HG02623 (cell line): ENCODE data around the gene VSX1.

ENCODE experiments used
- ATAC-seq: cut with Tn5 transposase; IDR thresholded peaks from one replicate; pipeline ENCODE4 v1.9.1; 2021; ENCODE audit warnings: moderate library complexity; ENCODE audit not compliant: unreplicated experiment

The VSX1 gene

DNA sequence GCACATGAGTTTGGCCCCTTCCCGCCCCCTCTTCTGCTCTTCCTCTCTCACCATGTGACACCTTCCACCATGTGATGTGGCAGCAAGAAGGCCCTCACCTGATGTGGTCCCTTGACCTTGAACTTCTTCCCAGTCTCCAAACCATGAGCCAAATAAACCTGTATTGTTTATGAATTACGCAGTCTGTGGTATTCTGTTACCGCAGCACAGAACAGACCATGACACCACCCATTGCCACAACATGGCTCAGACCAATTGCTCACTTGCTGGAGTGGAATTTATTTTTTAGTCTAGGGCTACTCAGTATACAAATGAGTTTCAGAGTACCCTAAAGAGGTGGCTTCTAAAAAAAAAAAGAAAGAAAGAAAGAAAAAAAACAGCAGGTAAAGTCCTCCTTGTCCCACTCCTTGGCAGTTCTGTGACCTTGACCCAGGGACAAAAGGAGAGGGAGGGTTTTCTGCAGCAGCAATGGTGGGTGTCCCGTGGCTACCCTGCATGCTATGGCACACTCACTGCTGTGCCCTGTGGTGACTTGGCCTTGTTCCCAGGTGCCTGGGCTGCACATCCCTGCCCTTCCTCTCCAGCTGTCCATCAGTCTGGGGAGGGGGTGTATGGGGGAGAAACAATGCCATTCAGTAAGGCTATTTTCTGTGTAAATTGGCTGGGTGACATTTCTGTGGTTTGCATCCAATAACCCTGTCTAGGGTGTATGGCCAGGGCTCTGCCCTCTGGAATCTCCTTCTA lies 5.4 kb upstream of the VSX1 start:
- no peak for ATAC-seq

DNA sequence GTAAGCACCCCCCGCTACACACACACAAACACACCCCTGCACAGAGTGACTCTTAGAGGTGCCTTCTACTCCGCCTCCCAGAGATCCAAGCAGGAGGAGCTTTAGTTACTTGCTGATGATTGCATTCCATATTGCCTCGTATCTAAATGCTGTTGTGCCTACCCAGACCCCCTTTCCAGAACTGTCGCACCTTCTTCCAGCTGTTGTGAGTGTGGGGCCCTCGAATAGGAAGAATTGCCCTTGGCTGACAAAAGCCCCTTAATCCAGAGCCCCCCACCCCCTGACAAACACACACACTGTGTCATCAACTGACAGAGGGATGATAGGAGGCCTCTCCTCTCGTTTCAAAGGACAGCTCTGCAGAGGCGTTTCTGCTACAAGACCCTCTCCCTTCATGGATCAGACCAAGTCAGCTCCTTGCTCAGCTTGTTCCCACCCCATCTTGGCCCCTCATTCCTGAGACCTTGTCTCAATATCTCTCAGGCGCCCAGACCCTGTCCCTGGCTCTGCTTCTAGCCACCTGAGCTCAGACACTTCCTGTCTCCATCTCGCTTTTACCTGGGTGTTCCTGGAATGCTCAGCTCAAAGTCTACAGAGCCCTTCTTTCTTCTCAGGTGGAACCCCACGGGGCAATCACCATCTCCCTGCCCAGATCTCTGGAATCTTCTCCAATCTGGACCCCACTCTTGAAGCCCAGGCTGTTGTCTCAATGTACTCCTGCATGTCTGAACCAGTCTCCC lies 4.0 kb upstream of the VSX1 start:
- no peak for ATAC-seq

DNA sequence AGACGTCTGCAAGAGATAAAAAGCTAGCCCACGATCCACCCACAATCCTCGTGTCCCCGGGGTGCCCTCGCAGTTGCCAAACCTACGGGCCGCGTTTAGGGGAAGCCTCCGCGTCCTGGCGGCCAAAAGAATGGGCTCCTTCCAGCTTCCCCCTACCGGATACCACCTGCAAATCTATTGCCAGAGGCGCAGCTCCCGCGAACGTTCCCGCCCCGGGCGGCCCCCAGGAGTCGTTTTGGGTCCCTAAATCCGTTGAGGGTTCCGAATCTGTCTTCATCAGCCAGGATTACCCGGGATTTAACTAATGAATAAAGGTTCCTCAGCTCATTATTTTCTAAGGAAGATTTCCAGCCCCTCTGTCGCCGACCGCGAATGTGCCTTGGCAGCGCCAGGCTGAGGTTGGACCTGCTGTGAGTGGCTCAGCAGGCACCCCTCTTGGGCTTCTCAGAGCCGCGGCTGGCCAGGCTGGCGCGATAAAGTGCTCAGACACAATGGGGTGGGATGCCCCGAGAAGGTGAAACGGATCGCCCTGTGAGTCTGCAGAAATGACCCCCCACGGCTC lies 2.8 kb upstream of the VSX1 start:
- no peak for ATAC-seq

DNA sequence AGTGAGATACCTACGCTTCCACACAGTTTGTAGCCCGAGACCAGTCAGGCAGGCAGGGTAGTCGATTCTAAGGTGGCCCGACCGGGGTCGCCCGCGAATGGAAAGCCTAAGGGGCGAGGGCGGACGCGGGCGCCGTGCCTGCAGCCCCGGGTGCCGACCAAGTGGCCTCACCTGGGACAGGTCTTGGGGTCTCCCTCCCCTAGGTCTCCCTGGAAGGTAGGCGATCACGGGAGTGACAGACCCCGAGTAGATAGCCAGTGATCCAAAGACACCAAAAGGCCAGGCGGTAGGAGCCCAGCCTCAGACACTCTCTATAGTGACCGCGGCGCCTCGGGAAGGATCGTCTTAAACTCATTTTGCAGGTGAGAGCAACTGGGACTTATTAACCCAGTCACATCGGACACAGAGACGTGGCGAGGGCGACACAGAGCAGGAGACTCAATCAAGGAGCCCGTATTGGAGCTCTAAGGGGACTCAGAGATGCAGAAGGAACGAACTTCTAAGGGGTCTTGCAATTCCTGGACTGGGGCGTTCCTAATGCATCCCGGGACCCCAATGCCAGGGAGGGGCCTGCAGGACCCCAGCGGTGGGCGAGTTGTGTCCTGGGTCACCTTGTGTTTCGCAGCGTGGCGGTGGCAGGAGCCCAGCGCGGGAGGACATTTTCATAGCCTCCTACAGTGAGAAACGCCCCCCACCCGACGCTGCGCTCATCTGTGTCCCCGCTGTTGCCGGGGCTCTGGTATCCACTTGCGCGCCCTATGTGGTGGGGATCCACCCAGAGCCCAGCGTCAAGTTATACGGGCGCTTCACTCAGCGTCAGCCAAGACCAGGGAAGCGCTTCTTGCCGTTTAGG lies 2.1 kb upstream of the VSX1 start:
- ATAC-seq, result no peak

DNA sequence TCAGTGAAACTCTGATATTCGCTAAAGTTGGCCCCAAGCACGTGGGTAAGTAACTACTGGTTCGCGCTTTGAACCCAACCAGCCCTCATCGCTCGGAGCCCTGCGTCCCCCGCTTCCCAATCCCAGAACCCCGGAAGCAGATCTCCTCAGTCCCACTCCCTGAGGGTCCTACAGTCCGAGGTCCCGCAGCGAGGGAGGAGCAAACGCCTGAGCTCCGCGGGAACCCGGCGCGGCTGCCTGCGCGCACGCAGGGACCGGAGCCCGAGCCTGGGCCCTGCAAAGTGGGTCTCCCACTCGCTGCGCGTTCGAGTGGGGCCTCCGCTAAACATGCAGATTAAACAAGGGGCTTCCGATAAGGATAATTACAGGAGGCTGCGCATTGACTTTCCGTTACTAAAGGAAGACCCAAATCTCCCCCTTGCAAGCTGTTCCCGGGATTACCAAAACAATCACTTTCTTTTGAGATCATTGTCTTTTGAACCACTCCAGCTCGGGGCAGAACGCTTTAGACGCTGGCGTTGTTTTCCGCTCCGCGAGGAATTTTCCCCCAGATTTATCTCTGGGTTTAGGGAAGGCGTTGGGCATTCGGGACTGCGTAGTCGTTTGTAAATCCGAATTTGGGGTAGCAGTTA lies 1.3 kb upstream of the VSX1 start:
- ATAC-seq, result no peak

DNA sequence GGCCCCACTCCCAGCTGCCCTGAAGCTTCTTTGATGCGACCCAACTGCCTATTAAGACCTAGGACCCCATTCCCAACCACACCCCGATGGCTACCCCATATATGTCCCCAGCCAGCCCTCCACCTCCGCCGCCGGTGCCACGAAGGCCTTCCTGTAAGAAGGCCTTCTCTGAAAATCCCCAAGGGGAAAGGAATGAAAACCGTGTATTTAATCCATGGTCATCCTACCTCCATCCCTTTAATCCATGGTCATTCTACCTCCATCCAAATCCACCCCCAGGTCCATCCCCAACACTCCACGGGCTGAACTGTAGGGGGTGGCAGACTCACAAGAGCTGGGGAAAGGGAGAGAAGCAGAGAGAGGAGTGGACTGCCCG lies 545 bp upstream of the VSX1 start:
- ATAC-seq, result no peak

DNA sequence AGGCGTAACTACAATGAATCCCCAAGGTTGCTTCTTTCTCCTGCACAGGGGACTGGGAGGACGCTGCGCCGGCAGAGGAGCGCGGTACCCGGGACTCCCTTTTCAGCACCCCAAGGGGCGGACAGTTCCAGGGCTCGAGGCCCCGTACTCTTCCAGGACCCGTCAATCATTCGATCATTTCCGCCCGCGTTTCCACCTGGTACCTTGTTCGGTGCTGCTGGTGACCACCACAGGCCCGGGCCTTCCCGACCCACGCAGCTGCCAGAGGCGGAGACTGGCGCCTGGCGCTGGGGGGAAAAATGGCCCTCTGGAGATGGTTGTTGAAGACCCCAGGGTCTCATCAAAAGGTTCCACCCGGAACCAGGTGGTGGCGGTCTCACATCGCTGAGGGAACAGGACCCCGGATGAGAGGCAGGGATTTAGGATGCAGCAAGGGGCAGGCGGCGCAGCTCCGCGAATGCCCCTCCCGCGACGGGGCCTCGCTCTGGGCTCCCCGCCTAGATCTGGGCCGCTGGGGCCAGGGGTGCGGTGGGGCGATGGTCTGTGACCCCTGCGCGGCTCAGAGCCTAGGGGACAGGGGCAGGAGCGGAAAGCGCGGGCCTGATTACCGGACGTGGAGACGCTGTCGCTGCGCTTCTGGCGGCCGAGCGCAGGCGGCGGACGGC lies 744 bp downstream of the VSX1 start:
- no peak for ATAC-seq

DNA sequence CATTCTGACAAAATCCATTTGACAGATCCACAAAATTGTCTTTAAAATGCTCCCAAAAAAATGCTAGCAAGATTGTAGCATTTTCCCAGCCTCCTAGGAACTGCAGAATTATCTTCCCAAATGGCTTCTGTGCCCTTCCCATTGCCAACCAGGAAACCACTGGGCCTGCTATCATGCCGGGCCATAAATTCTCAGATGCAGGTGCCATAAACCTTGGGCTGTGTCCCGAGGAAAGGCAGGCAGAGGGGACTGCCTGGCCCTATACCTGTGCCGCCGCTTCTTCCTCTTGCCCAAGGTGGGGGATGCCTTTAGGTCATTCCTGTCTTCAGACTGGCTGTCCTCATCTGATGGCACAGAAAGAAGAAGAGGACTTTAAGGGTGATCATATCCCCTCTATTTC lies 2.8 kb downstream of the VSX1 start:
- ATAC-seq, result no peak

DNA sequence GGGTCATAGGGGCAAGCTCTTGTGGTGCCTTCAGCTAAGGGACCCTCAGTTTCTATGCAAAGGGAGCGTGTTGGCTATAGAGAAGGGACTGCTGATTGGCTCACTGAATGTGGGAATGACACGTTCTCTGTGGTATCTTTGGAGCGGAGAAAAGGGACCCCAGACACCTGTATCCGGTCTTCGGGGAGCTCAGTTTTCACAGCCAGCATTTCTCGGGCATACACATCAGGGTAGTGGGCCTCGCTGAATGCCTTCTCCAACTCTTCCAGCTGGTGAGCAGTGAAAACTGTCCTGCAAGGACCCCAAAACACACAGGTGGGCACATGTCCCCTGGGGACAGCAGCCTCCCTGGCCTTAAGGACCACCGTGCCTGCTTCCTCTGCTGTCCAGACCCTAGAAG lies 3.3 kb downstream of the VSX1 start:
- no peak for ATAC-seq

DNA sequence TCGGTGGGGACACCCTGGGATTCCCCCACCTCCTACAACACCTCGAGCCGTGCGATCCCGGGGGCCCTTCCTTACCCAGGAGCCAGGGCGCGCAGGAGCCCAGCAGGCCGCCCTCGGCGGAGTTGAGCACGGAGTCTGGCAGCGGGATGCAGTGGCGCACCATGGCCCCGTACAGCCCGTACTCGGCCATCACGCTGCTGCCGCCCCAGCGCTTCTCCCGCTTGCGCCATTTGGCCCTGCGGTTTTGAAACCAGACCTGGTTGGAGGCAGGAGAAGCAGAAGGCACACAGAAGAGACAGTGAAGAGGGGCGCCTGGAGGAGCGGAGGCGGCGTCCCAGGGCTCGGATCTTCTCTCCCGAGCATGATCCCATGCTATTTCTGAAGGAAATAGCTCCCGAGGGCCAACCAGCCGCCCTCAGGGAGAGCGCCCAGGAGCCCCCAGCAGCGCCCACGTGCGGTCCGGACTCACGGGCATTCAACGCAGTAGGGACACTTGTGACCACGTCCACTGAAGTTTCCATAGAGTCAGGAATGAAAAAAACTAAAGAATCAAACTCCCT lies 4.3 kb downstream of the VSX1 start:
- ATAC-seq, result no peak

DNA sequence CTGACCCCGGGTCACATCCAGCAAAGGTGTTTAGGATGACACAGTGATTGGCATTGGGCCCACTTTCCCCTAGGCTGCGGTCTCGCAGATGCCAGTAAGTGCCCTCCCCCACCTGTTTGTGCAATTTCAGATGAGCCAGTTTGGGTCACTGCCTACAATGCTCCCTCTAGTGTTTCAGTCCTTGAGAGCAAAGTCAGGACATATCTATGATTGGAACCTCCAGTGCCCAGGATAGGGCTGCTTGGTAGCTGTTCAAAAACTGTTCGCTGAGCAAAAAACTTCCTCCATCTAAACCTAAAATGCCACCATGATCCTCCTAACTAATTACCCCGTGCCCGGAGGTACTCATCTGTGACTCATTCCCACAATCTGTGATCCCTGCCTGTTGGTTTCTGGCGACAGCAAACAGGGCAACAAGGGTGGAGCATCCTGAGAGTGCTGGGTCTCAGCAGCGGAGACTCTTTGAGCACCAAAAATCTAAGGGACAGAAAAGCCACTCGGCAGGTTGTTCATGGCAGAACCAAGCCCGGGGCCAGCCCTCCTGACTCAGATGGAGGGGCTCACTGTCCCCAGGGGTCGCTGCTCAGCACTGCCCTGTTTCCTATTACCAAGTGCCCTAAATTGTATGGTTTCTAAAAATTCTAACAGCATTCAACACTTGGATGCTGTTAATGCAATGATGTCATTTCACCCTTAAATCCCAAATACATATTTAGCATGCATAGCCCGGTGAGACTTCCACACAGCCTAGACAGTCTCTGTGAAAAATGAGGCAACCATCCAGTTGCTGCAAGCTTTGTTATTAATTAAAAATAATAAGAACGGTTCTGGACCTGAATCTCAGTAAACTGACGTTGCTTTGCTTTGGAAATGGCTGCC lies 5.0 kb downstream of the VSX1 start:
- no peak for ATAC-seq

DNA sequence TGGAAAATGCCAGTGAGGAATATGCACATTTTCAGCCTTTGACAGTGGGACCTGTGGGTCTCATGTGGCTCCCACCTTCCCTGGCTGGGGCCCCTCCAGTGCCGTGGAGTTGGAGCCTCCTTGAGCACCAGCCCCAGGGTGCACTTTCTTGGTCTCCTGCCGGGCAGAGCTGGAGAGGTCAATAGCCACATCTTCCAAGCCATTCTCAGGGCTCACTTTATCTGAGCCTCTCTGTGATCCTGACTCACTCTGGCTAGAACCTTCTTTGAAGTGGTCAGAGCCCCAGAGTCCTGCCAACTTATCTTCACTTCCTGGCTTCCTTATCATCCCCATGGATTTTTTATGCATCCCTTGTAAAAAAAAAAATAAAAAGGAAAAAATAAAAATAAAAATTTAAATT lies 5.7 kb downstream of the VSX1 start:
- no peak for ATAC-seq

DNA sequence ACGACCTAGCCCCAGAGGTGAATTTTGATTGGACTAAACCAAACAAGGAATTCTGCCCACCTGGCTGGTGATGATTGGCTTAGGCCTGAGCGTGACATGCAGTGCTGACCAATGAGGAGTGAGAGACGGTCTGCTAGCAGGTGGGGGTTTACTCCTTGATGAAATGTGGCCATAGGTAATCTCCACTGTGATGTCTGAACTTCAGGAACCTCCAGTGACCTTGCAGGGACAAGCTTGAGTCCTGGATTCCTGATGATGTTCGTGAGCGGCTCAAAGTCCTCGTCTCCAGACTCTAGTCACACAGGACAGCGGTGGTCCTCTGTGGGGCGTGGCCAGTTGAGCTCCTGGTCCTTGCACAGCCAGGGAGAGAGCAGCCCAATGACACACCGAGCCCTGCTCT lies 8.4 kb downstream of the VSX1 start:
- ATAC-seq, result no peak

DNA sequence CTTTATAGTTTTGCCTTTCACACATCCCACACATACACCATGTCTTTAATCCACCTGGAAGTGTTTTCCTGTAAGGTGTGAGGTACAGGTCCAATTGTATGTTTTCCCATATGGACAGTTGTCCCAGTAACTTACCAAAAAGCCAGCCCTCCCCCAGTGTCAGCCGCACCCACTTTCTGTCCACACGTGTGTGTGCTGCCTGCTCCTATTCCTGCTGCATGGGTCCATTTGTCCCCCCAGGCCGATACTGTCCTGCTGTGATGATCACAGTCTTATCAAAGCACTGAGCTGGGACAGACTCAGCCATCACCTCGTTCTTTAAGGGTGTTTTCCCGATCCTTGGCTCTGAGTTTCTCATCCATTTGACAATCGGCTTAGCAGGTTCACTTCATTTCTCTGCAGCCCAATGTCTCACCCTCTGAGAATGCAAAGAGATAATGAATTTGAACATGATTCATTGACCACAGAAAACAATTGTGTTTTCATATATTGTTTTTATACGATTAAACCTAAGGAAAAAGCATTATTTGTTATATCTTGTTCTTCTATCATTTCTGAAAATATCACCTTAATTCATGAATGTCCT lies 9.6 kb downstream of the VSX1 start:
- ATAC-seq, result no peak

DNA sequence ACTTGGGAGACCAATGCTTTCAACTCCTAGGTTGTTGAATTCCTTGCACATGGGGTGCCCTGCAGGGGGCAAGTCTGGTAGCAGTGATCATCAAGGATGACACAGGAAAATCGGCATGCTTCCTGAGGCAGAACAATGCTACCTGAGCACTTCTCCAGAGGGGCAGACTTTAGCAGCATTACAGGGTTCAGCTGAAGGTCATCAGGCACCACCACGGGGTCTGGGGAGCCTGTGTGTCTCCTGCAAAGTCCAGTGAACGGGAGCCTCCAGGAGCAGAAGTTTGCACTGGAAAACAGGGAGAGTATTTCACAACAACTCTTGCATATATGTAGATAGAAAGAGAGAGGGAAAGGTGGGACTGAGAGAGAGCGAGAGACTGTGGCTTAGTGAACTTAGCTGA lies 10.2 kb downstream of the VSX1 start:
- no peak for ATAC-seq

DNA sequence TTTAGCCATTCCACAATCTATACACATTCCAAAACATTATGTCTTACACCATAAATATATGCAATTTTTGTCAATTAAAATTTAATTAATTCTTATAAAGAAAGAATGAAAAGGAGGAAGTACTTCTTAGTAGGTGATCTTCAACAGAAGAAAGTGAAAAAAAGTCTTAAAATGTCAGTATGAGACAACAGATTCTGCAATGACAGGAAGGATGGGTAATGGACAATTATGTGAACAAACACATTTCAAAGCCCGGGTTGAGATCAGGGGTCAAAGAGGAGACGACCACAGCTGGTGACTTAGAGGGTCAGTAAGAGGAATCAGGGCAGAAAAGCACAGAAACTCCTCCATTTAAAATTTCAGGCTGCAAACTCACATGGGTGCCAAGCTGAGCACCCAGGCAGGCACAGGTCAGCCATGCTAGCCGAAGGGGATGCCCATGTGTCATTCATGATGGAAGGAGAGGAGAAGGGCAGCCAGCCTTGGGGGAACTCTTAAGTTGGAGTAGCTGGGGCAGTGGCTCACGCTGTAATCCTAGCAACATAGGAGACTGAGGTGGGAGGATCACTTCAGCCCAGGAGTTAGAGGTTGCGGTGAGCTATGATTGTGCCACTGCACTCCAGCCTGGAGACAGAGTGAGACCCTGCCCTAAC lies 11.0 kb downstream of the VSX1 start:
- no peak for ATAC-seq

DNA sequence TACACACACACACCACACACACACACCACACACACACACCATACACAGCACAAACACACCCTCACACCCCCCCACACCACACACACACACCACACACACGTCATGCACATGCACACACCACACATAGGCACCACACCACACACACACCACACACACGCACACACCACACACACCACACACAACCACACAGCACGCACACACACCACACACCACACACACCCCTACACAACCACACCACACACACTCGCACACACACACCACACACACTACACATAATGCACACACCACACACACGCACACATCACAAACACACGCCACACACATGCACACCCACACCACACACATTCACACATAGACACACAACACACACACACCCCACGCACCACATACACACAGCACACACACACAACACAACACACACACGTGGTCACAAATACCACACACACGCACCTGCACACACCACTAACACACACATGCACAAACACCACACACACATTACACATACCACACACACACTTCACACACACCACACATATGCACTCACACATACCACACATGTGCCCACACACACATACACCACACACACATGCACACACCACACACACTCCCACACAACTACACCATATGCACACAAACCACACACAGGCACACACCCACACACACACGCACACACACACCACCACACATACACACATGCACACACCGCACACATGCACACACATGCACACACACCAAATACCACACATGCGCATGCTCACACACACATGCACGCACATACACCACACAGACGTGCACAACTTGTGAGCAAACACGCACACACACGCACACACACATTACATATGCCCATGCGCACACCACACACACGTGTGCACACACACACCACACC lies 14.6 kb downstream of the VSX1 start:
- ATAC-seq, result no peak
